Measurements from ENCODE around the gene PACS2. TPM values are rescaled to one million over a fixed set of nuclear protein-coding genes. Genes with fewer than 3 reads are reported as not detected.

Gene PACS2
- total RNA-seq, 1 experiment from 2014 or later: 43.3 TPM

- H2AFZ ChIP-seq: no peak overlapping the region
- H4K20me1 ChIP-seq (ENCODE audit: insufficient read depth): 0 out of 2 replicates have a peak, but pooled peaks cover 3% of the 10 kb centered on the region
- intact Hi-C loops (cut with micrococcal nuclease; ENCODE audit: unreplicated experiment): no loop called here
- no peaks in the 10 kb centered on the region for H3K9me3 ChIP-seq (ENCODE audit: insufficient read depth, low read depth)
- no peak overlapping the region for H3K27ac ChIP-seq
- H3K79me2 ChIP-seq (ENCODE audit: low read depth): no peaks in the 10 kb centered on the region
- TF ChIP-seq EZH2 (IDR thresholded peaks at IDR 0.05; ENCODE audit: low read depth): no peak
- BruUV-seq (replicated peaks): no TSS peak
- no peaks in the 10 kb centered on the region for H3K9me2 ChIP-seq (ENCODE audit: insufficient read depth)
- ChIA-PET POLR2A (ENCODE audit: unreplicated experiment) (no interaction called here), CTCF (no interaction called here)
- H3K27me3 ChIP-seq (ENCODE audit: insufficient read depth, low read depth): no peaks in the 10 kb centered on the region
- no peak overlapping the region for H3K4me3 ChIP-seq
- no peaks in the 10 kb centered on the region for H3K36me3 ChIP-seq (ENCODE audit: low read depth)
- DNase-seq: no peak
- H3F3A ChIP-seq (ENCODE audit: insufficient read depth, low read depth): peaks cover 10% of the 10 kb centered on the region
- H3K4me2 ChIP-seq: no peak overlapping the region
- no peaks in the 10 kb centered on the region for H3K4me1 ChIP-seq (replicated peaks; ENCODE audit: insufficient read depth)
Observed at GRCh38 chr14:105348169-105348944, 33.8 kb downstream of the PACS2 start.

DNA sequence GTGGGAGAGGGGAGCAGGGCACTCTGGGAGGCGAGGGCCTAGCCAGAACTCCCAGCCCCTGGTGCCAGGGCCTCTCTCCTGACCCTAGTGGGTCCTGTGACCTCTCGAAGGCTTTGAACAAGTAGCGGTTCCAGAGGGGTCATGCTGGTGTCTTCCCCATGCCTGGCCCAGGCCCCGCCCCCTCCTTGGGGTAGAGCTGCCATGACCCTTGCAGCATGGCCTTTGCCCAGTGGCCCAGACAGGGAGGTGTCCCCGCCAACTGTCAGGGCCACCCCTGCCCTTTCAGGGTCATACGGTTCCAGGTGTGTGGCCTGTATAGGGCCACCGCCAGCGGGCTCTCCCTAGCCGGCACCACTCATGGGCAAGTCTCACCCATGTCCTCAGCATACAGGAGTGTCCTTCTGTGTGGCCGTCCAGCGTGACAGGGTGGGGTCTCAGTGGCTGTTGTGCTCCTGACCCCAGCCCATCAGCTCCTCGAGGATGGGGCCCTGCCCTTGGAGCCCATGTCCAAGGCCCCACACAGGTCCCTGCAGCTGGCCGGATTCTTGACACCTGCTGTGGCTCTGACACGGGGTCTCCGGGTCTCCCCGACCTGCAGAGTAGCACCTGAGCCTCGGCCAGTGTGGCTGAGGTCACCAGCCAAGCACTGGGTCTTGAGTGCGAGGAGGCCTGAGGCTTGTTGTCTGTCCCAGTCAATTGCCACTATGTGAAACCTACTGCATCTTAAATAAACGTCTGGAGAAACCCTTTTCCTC lies 34.6 kb downstream of the PACS2 start:
- Histone ChIP-seq H3K27me3 (ENCODE audit: insufficient read depth, low read depth) (no peaks in the 10 kb centered on the region), H3K4me3 (no peak overlapping the region), H2AFZ (no peak overlapping the region), H3K4me2 (no peak overlapping the region), H3K9me3 (ENCODE audit: insufficient read depth, low read depth) (no peaks in the 10 kb centered on the region), H4K20me1 (ENCODE audit: insufficient read depth) (0 out of 2 replicates have a peak, but pooled peaks cover 3% of the 10 kb centered on the region), H3K4me1 (replicated peaks; ENCODE audit: insufficient read depth) (no peaks in the 10 kb centered on the region), H3K79me2 (ENCODE audit: low read depth) (no peaks in the 10 kb centered on the region), H3K27ac (no peak overlapping the region), H3K9me2 (ENCODE audit: insufficient read depth) (no peaks in the 10 kb centered on the region), H3K36me3 (ENCODE audit: low read depth) (no peaks in the 10 kb centered on the region), H3F3A (ENCODE audit: insufficient read depth, low read depth) (peaks cover 10% of the 10 kb centered on the region)
- no TSS peak for BruUV-seq (replicated peaks)
- DNase-seq: no peak
- CTCF ChIA-PET: no interaction called here
- no peak for TF ChIP-seq EZH2 (IDR thresholded peaks at IDR 0.05; ENCODE audit: low read depth)
- TF ChIP-seq, protein P1, sequence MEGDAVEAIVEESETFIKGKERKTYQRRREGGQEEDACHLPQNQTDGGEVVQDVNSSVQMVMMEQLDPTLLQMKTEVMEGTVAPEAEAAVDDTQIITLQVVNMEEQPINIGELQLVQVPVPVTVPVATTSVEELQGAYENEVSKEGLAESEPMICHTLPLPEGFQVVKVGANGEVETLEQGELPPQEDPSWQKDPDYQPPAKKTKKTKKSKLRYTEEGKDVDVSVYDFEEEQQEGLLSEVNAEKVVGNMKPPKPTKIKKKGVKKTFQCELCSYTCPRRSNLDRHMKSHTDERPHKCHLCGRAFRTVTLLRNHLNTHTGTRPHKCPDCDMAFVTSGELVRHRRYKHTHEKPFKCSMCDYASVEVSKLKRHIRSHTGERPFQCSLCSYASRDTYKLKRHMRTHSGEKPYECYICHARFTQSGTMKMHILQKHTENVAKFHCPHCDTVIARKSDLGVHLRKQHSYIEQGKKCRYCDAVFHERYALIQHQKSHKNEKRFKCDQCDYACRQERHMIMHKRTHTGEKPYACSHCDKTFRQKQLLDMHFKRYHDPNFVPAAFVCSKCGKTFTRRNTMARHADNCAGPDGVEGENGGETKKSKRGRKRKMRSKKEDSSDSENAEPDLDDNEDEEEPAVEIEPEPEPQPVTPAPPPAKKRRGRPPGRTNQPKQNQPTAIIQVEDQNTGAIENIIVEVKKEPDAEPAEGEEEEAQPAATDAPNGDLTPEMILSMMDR (conservative IDR thresholded peaks at IDR 0.05): no peak
- intact Hi-C loops (cut with micrococcal nuclease; ENCODE audit: unreplicated experiment): no loop called here
- POLR2A ChIA-PET (ENCODE audit: unreplicated experiment): no interaction called here

DNA sequence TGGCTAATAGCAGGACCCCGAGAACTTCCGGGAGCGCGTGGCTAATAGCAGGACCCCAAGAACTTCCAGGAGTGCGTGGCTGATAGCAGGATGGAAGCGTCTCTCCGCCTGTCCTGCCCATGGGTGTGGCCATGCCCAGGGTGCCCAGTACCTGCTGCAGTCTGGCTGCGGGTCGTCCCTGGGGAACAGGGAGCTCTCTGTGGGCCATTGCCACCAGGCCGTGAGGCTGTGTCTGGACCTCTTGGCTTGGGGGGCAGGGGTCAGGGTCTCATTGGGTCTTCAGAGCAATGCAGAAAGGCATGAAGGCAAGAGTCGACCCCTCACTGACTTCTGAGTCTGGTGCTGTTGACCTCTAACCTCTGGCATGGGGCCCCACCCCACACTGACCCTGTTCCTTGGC lies 35.4 kb downstream of the PACS2 start:
- H3K36me3 ChIP-seq (ENCODE audit: low read depth): no peaks in the 10 kb centered on the region
- BruUV-seq (replicated peaks): no TSS peak
- H3F3A ChIP-seq (ENCODE audit: insufficient read depth, low read depth): peaks cover 10% of the 10 kb centered on the region
- DNase-seq: no peak
- H3K4me3 ChIP-seq: no peak overlapping the region
- H3K27ac ChIP-seq: no peak overlapping the region
- POLR2A ChIA-PET (ENCODE audit: unreplicated experiment): no interaction called here
- no peaks in the 10 kb centered on the region for H3K4me1 ChIP-seq (replicated peaks; ENCODE audit: insufficient read depth)
- no peaks in the 10 kb centered on the region for H3K9me3 ChIP-seq (ENCODE audit: insufficient read depth, low read depth)
- no peak overlapping the region for H3K4me2 ChIP-seq
- H4K20me1 ChIP-seq (ENCODE audit: insufficient read depth): no peaks in the 10 kb centered on the region
- intact Hi-C loops (cut with micrococcal nuclease; ENCODE audit: unreplicated experiment): loop anchor here (5.0 kb wide), 2 partner anchors 148 to 683 kb away; no protein-coding TSS in a partner anchor
- H3K79me2 ChIP-seq (ENCODE audit: low read depth): no peaks in the 10 kb centered on the region
- H2AFZ ChIP-seq: no peak overlapping the region
- no peaks in the 10 kb centered on the region for H3K9me2 ChIP-seq (ENCODE audit: insufficient read depth)
- TF ChIP-seq EZH2 (IDR thresholded peaks at IDR 0.05; ENCODE audit: low read depth): no peak
- TF ChIP-seq, protein P1 (conservative IDR thresholded peaks at IDR 0.05): no peak
- H3K27me3 ChIP-seq (ENCODE audit: insufficient read depth, low read depth): no peaks in the 10 kb centered on the region
- CTCF ChIA-PET: no interaction called here

Measured in PC-9 (cell line).